Lower lobe of right lung (tissue), 2 donors: ENCODE measurements around the gene RAB19. TPM values are rescaled to one million over a fixed set of nuclear protein-coding genes. Genes with fewer than 3 reads are reported as not detected.

ENCODE experiments used
- ATAC-seq, 2 donors: fragments of 200-7000 bp; cut with Tn5 transposase; one replicate each; pipeline ENCODE4 v1.9.1; 2020 to 2022; ENCODE audit warnings: mild to moderate bottlenecking in 2 of 2, moderate library complexity in 2 of 2
- DNase-seq: peaks from one replicate; pipeline ENCODE4 v3.0.0-alpha.2; 2020
- H3K27ac ChIP-seq: fragments of 200-600 bp; one replicate; pipeline ENCODE4 v1.8.0; 2022
- H3K27me3 ChIP-seq: fragments of 200-600 bp; one replicate; pipeline ENCODE4 v1.8.0; 2022; ENCODE audit warnings: low read depth
- H3K36me3 ChIP-seq: fragments of 200-600 bp; one replicate; pipeline ENCODE4 v1.8.0; 2022; ENCODE audit warnings: mild to moderate bottlenecking
- H3K4me1 ChIP-seq: fragments of 200-600 bp; one replicate; pipeline ENCODE4 v1.8.0; 2022
- H3K4me3 ChIP-seq: fragments of 200-600 bp; one replicate; pipeline ENCODE4 v1.8.0; 2022; ENCODE audit warnings: mild to moderate bottlenecking
- H3K9me3 ChIP-seq: fragments of 200-600 bp; one replicate; pipeline ENCODE4 v1.8.0; 2022
- intact Hi-C: fragments of 100-400 bp; cut with DNase I; formaldehyde crosslinking; loops from one replicate; pipeline ENCODE4 v1.11.0; 2022
- total RNA-seq: library from RNA; stranded (reverse); fragmentation: NEBNext Ultra II Directional; extraction: Animal tissue kit (Norgen Biotek cat#: 25700); gene quantifications from one replicate; pipeline ENCODE4 v1.2.1, GENCODE V29; 2021
- TF ChIP-seq, protein P1 (sequence below): fragments of 200-600 bp; IDR thresholded peaks from one replicate; pipeline ENCODE4 v1.8.0; 2022; ENCODE audit warnings: antibody characterized with exemption, mild to moderate bottlenecking
- donor health status: DM: no; HTN: yes; CAD: no; lungs with severe emphysema.

The RAB19 gene
- total RNA-seq, 1 donor from 2014 or later: 1.7 TPM

DNA sequence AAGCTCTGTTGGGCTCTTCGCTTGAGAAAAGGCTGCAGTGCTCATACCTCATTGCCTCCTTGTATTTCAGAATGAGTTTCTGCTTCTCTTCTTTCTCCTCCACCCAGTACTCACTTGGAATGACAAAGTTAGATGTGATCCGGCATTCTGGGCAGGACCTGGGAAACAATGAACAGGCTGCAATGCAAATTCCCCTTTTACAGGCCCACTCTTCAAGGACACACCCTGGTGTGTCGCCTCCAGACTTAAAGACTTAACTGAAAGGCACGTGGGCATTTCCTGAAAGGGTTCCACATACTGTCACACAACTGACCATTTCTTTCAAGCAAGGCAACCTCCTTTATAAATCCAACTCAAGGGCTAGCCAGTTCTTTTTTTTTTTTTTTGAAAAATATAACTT, 51.9 kb downstream of the RAB19 start:
- no peak for ATAC-seq
- intact Hi-C loops: no loop called here

DNA sequence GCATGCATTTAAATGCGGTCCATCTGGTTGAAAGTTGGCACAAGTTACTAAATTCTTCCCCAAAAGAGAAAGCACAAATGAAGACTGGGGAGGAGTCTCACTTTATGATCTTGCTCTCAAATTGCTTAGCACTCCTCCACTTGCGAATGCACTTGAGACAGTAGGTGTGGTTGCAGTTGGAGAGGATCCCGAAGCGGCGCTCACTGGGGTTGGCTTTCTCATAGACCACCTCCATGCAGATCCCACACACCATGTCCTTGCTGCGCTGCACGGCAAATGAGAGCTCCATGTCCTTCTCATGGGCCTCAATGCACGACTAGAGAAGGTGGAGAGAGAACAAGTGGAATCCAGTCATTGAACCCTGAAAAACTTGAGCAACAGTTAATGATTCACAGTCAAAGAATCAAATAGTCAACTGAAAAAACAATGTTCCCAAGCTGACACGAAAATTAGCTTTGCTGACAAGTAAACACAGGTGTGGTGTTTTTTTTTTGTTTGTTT, 52.7 kb downstream of the RAB19 start:
- H3K9me3 ChIP-seq: no peaks in the 10 kb centered on the region
- H3K36me3 ChIP-seq: peaks cover 90% of the 10 kb centered on the region
- intact Hi-C loops: no loop called here
- H3K27ac ChIP-seq: no peak overlapping the region
- DNase-seq (no peak), ATAC-seq (peak in 1 of 2 donors; percentile 68)
- H3K4me3 ChIP-seq: no peak overlapping the region
- no peaks in the 10 kb centered on the region for H3K27me3 ChIP-seq
- TF ChIP-seq, protein P1, sequence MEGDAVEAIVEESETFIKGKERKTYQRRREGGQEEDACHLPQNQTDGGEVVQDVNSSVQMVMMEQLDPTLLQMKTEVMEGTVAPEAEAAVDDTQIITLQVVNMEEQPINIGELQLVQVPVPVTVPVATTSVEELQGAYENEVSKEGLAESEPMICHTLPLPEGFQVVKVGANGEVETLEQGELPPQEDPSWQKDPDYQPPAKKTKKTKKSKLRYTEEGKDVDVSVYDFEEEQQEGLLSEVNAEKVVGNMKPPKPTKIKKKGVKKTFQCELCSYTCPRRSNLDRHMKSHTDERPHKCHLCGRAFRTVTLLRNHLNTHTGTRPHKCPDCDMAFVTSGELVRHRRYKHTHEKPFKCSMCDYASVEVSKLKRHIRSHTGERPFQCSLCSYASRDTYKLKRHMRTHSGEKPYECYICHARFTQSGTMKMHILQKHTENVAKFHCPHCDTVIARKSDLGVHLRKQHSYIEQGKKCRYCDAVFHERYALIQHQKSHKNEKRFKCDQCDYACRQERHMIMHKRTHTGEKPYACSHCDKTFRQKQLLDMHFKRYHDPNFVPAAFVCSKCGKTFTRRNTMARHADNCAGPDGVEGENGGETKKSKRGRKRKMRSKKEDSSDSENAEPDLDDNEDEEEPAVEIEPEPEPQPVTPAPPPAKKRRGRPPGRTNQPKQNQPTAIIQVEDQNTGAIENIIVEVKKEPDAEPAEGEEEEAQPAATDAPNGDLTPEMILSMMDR: no peak
- peaks cover 11% of the 10 kb centered on the region for H3K4me1 ChIP-seq

More for the DNA sequence above, 51.9 kb downstream of the RAB19 start:
- Histone ChIP-seq H3K4me3 (no peak overlapping the region), H3K27ac (no peak overlapping the region), H3K4me1 (peaks cover 11% of the 10 kb centered on the region), H3K9me3 (no peaks in the 10 kb centered on the region), H3K36me3 (peaks cover 82% of the 10 kb centered on the region), H3K27me3 (no peaks in the 10 kb centered on the region)
- TF ChIP-seq, protein P1: no peak
- no peak for DNase-seq

DNA sequence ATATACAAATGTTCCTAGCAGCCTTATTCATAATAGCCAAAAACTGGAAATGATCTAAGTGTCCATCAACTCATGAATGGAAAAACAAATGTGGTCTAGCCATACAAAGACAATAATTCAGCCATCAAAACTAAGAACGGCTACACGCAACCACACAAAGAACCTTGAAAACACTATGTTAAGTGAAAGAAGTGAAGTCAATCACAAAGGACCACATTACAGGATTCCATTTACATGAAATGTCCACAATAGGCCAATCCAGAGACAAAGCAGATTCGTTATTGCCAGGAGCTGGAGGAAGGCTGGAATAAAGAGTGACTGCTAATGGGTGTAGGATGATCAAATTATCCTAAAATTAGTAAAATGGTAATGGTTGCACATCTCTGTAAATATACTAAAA, 54.3 kb downstream of the RAB19 start:
- DNase-seq (no peak), ATAC-seq (no peak)
- Histone ChIP-seq H3K9me3 (no peaks in the 10 kb centered on the region), H3K4me3 (no peak overlapping the region), H3K4me1 (peaks cover 11% of the 10 kb centered on the region), H3K36me3 (peaks cover 94% of the 10 kb centered on the region), H3K27ac (no peak overlapping the region), H3K27me3 (no peaks in the 10 kb centered on the region)
- intact Hi-C loops: no loop called here
- TF ChIP-seq, protein P1: no peak

DNA sequence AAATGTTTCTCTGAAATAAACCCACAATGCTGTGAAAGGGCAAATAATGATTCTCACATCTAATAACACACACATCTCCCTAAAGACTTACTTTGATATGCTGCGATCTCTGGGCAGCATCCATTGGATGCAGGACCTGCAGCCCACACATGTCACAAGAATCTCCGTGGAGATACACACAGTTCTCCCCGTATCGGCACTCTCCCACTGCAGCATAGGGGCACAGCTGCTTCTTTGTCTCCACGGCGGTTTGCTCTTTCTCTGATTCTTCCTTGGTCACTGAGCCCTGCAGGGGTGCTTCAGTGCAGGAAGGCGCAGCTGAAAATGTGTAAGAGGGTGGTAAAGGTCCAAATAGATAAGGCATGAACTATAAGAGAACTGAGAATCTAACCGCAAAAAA, 55.1 kb downstream of the RAB19 start:
- Histone ChIP-seq H3K27ac (no peak overlapping the region), H3K36me3 (peaks cover 94% of the 10 kb centered on the region), H3K4me3 (no peak overlapping the region), H3K27me3 (no peaks in the 10 kb centered on the region), H3K9me3 (no peaks in the 10 kb centered on the region), H3K4me1 (peaks cover 11% of the 10 kb centered on the region)
- DNase-seq: no peak
- intact Hi-C loops: no loop called here
- no peak for ATAC-seq
- TF ChIP-seq, protein P1: no peak

DNA sequence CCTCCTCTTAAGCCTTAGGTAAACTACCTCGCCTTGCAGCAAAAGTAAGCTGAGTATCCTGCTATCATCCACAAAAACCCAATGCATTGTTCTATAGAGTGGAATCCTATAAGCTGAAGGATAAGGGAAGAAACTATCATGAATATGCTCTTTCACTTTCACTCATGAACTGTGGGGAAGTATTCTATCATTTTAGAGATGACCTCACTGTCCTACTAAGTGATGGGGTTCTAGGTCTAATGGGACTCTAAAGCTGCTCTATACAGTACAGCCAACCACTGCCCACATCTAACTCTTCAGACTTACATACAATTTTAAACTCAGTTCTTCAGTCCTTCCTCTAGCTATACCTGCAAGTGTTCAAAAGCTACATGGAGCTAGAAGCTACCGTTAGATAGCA, 59.3 kb downstream of the RAB19 start:
- TF ChIP-seq, protein P1: no peak
- DNase-seq (no peak), ATAC-seq (no peak)
- Histone ChIP-seq H3K4me3 (no peak overlapping the region), H3K4me1 (no peaks in the 10 kb centered on the region), H3K27me3 (no peaks in the 10 kb centered on the region), H3K36me3 (peaks cover 93% of the 10 kb centered on the region), H3K27ac (no peak overlapping the region), H3K9me3 (no peaks in the 10 kb centered on the region)
- intact Hi-C loops: no loop called here
